ENCODE results near the gene S100A11. TPM values are rescaled to one million over a fixed set of nuclear protein-coding genes. Genes with fewer than 3 reads are reported as not detected.

S100A11 gene
- total RNA-seq, 2 experiments from 2014 or later, result 27.1 TPM; not detected in 1

DNA sequence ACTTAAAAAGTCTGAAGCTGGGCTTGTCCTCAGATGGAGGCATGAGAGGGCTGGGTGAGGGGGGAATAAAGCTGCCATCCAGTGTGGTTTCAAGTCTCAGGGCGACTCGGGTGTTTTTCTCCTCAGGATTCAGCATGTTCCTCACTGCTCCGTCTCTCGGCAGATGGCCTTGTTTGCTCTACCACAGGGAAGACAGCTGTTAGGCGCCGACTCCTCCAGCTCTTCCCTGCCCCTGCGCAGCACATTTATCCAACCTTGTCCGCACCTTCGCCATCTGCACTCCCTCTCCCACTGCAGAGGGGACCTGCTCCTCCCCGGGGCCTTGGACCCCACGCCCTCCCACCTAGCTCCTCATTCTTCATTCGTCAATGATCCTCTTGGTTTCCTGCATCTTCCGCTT, 16.6 kb upstream of the S100A11 start:
- BruUV-seq (replicated peaks), result no TSS peak
- no peaks in the 10 kb centered on the region for H4K20me1 ChIP-seq (ENCODE audit: insufficient read depth, low read length)
- H3K36me3 ChIP-seq (ENCODE audit: insufficient read depth, low read length), result no peaks in the 10 kb centered on the region
- no peak for DNase-seq (ENCODE audit: low spot score)
- H3K27ac ChIP-seq (ENCODE audit: low read depth, low read length, poor library complexity, severe bottlenecking), result no peak overlapping the region
- ChIA-PET POLR2A (interaction anchor here (1.0 kb wide), 1 partner anchor 12 kb away, joined by 3 read pairs; no protein-coding TSS in a partner anchor), CTCF (ENCODE audit: unreplicated experiment) (interaction anchor here (1.2 kb wide), 1 partner anchor 405 kb away, joined by 3 read pairs; no protein-coding TSS in a partner anchor)
- peaks cover 3% of the 10 kb centered on the region for H3K4me1 ChIP-seq (ENCODE audit: insufficient read depth, low read length, poor library complexity, severe bottlenecking)
- TF ChIP-seq, protein P1, sequence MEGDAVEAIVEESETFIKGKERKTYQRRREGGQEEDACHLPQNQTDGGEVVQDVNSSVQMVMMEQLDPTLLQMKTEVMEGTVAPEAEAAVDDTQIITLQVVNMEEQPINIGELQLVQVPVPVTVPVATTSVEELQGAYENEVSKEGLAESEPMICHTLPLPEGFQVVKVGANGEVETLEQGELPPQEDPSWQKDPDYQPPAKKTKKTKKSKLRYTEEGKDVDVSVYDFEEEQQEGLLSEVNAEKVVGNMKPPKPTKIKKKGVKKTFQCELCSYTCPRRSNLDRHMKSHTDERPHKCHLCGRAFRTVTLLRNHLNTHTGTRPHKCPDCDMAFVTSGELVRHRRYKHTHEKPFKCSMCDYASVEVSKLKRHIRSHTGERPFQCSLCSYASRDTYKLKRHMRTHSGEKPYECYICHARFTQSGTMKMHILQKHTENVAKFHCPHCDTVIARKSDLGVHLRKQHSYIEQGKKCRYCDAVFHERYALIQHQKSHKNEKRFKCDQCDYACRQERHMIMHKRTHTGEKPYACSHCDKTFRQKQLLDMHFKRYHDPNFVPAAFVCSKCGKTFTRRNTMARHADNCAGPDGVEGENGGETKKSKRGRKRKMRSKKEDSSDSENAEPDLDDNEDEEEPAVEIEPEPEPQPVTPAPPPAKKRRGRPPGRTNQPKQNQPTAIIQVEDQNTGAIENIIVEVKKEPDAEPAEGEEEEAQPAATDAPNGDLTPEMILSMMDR (conservative IDR thresholded peaks at IDR 0.05; ENCODE audit: low read length), result no peak
- TF ChIP-seq EZH2phosphoT487 (IDR thresholded peaks at IDR 0.05; ENCODE audit: borderline replicate concordance, low read depth, low read length), result no peak
- intact Hi-C loops (cut with micrococcal nuclease; ENCODE audit: unreplicated experiment), result loop anchor here (5.0 kb wide), 2 partner anchors 294 to 404 kb away; no protein-coding TSS in a partner anchor
- no peak overlapping the region for H2AFZ ChIP-seq (ENCODE audit: low read length)
- no peaks in the 10 kb centered on the region for H3K9me3 ChIP-seq (ENCODE audit: low read length)
- no peak overlapping the region for H3K4me2 ChIP-seq (ENCODE audit: low read length)
- no peaks in the 10 kb centered on the region for H3K79me2 ChIP-seq (ENCODE audit: insufficient read depth, low read depth, low read length)
- H3K9me2 ChIP-seq (ENCODE audit: insufficient read depth, low read length), result no peaks in the 10 kb centered on the region
- H3K4me3 ChIP-seq (ENCODE audit: low read depth, low read length, poor library complexity, severe bottlenecking), result no peak overlapping the region

DNA sequence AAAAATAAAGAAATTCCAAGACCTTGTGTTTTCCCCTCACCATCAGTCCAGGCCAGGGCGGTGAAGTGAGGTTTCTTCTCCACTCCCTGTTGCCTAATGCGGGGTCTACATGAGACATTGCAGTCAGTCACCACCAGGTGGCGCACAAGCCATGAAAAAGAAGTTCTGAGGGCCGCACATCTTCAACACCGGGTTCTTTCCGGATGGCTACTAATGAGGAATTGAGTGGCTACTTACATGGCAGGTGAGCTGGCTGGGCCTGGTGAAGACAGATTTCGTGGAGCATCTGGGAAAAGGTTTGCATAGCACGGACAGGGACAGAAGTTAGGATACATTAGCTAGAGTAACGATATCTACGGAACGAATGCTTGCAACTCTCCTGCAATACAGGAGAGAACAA, 15.8 kb upstream of the S100A11 start:
- H3K36me3 ChIP-seq (ENCODE audit: insufficient read depth, low read length), result no peaks in the 10 kb centered on the region
- peak; percentile 75 for DNase-seq (ENCODE audit: low spot score)
- peaks cover 11% of the 10 kb centered on the region for H3K4me1 ChIP-seq (ENCODE audit: insufficient read depth, low read length, poor library complexity, severe bottlenecking)
- H2AFZ ChIP-seq (ENCODE audit: low read length), result no peak overlapping the region
- H3K9me2 ChIP-seq (ENCODE audit: insufficient read depth, low read length), result no peaks in the 10 kb centered on the region
- H3K4me3 ChIP-seq (ENCODE audit: low read depth, low read length, poor library complexity, severe bottlenecking), result no peak overlapping the region
- intact Hi-C loops (cut with micrococcal nuclease; ENCODE audit: unreplicated experiment), result loop anchor here (1.0 to 5.0 kb wide), 3 partner anchors 134 to 405 kb away; no protein-coding TSS in a partner anchor
- no peak for TF ChIP-seq EZH2phosphoT487 (IDR thresholded peaks at IDR 0.05; ENCODE audit: borderline replicate concordance, low read depth, low read length)
- TF ChIP-seq, protein P1 (conservative IDR thresholded peaks at IDR 0.05; ENCODE audit: low read length), result peak; percentile 95
- H4K20me1 ChIP-seq (ENCODE audit: insufficient read depth, low read length), result no peaks in the 10 kb centered on the region
- ChIA-PET CTCF (ENCODE audit: unreplicated experiment) (interaction anchor here (1.2 kb wide), 1 partner anchor 406 kb away, joined by 3 read pairs; no protein-coding TSS in a partner anchor), POLR2A (interaction anchor here (1.0 kb wide), 1 partner anchor 12 kb away, joined by 3 read pairs; no protein-coding TSS in a partner anchor)
- no TSS peak for BruUV-seq (replicated peaks)
- H3K9me3 ChIP-seq (ENCODE audit: low read length), result no peaks in the 10 kb centered on the region
- H3K79me2 ChIP-seq (ENCODE audit: insufficient read depth, low read depth, low read length), result no peaks in the 10 kb centered on the region
- no peak overlapping the region for H3K4me2 ChIP-seq (ENCODE audit: low read length)
- H3K27ac ChIP-seq (ENCODE audit: low read depth, low read length, poor library complexity, severe bottlenecking), result no peak overlapping the region

All from OCI-LY7 (cell line).